PC-3 (cell line): ENCODE measurements around the gene ATG16L1. TPM values are rescaled to one million over a fixed set of nuclear protein-coding genes. Genes with fewer than 3 reads are reported as not detected.

ENCODE experiments used
- ATAC-seq: fragments of 200-7000 bp; cut with Tn5 transposase; 2 replicates; pipeline ENCODE4 v1.9.1; 2020; ENCODE audit warnings: mild to moderate bottlenecking, moderate library complexity
- BruUV-seq: library from RNA; stranded (reverse); fragments of 400-500 nt; replicated peaks from 2 replicates; lab custom pipeline; 2021; lab: Mats Ljungman, UMichigan
- CTCF ChIA-PET: fragments of 300-600 bp; sonication (Branson Sonifier 250); formaldehyde crosslinking; loops from one replicate; lab custom pipeline; 2022; ENCODE audit warnings: antibody characterized with exemption; lab: Charles Lee
- POLR2A ChIA-PET: fragments of 300-600 bp; sonication (Branson Sonifier 250); formaldehyde crosslinking; loops from one replicate; lab custom pipeline; 2022; ENCODE audit warnings: antibody characterized with exemption; ENCODE audit not compliant: unreplicated experiment; lab: Charles Lee
- DNase-seq: peaks from one replicate; pipeline ENCODE4 v3.0.0-alpha.2; 2015
- H2AFZ ChIP-seq: fragments of 300-600 bp; sonication (generic); 2 replicates; pipeline ENCODE4 v1.6.0; 2016; ENCODE audit warnings: antibody characterized with exemption, low read length
- H3F3A ChIP-seq: fragments of 300-600 bp; sonication (generic); one replicate; pipeline ENCODE4 v1.6.0; 2017; ENCODE audit warnings: antibody characterized with exemption, low read length, control low read depth, mild to moderate bottlenecking; ENCODE audit not compliant: unreplicated experiment
- H3K27ac ChIP-seq: fragments of 300-600 bp; sonication (generic); 2 replicates; pipeline ENCODE4 v1.5.1; 2016; ENCODE audit warnings: mild to moderate bottlenecking, low read length
- H3K27me3 ChIP-seq: fragments of 300-600 bp; sonication (generic); 2 replicates; pipeline ENCODE4 v1.6.1; 2016; ENCODE audit warnings: low read length, mixed read lengths
- H3K36me3 ChIP-seq: fragments of 300-600 bp; sonication (generic); 2 replicates; pipeline ENCODE4 v1.6.1; 2016; ENCODE audit warnings: low read depth, mixed run types, low read length, mixed read lengths
- H3K4me1 ChIP-seq: fragments of 300-600 bp; sonication (generic); 2 replicates; pipeline ENCODE4 v1.5.1; 2016; ENCODE audit warnings: low read length; ENCODE audit not compliant: insufficient read depth
- H3K4me2 ChIP-seq: fragments of 300-600 bp; sonication (generic); 2 replicates; pipeline ENCODE4 v1.6.0; 2016; ENCODE audit warnings: low read length
- H3K4me3 ChIP-seq: fragments of 300-600 bp; sonication (generic); 2 replicates; pipeline ENCODE4 v1.5.1; 2016; ENCODE audit warnings: mild to moderate bottlenecking, low read length, mixed read lengths
- H3K79me2 ChIP-seq: fragments of 300-600 bp; sonication (generic); 2 replicates; pipeline ENCODE4 v1.6.1; 2017; ENCODE audit warnings: low read length, mixed read lengths
- H3K9ac ChIP-seq: fragments of 300-600 bp; sonication (generic); 2 replicates; pipeline ENCODE4 v1.6.0; 2016; ENCODE audit warnings: mild to moderate bottlenecking, low read length
- H3K9me2 ChIP-seq: fragments of 300-600 bp; sonication (generic); replicated peaks from 2 replicates; pipeline ENCODE4 v1.6.1; 2016; ENCODE audit warnings: mixed run types, low read length, mixed read lengths
- H3K9me3 ChIP-seq: fragments of 300-600 bp; sonication (generic); 2 replicates; pipeline ENCODE4 v1.6.1; 2016; ENCODE audit warnings: low read length, mixed read lengths
- H4K20me1 ChIP-seq: fragments of 300-600 bp; sonication (generic); 2 replicates; pipeline ENCODE4 v1.6.1; 2016; ENCODE audit warnings: low read length, mixed read lengths
- CTCF ChIP-seq: fragments of 300-600 bp; sonication (generic); conservative IDR thresholded peaks from 2 replicates; pipeline ENCODE4 v1.5.1; 2017; ENCODE audit warnings: antibody characterized with exemption, low read depth, mild to moderate bottlenecking, low read length
- EZH2 ChIP-seq: fragments of 300-600 bp; sonication (generic); IDR thresholded peaks from one replicate; pipeline ENCODE4 v1.6.1; 2017; ENCODE audit warnings: antibody characterized with exemption, mild to moderate bottlenecking, low read length; ENCODE audit not compliant: unreplicated experiment
- EZH2phosphoT487 ChIP-seq: fragments of 300-600 bp; sonication (generic); IDR thresholded peaks from 2 replicates; pipeline ENCODE4 v1.6.1; 2018; ENCODE audit warnings: mild to moderate bottlenecking, antibody characterized with exemption, low read length, borderline replicate concordance
- intact Hi-C: fragments of 100-400 bp; cut with micrococcal nuclease; formaldehyde crosslinking; loops from 2 replicates; pipeline ENCODE4 v1.9.0; 2023
- total RNA-seq: library from RNA; depleted of rRNA; stranded (reverse); fragments of >200 nt; gene quantifications from 2 replicates; pipeline ENCODE4 v1.2.3, GENCODE V29; 2014; rRNA removed

ATG16L1 gene
- total RNA-seq, 1 experiment from 2014 or later, result 173 TPM

GRCh38 chr2:233342301-233342700 lies 90.8 kb downstream of the ATG16L1 start:
- ChIA-PET POLR2A (no interaction called here), CTCF (no interaction called here)
- Histone ChIP-seq H3K27me3 (no peaks in the 10 kb centered on the region), H2AFZ (no peak overlapping the region), H3K9me3 (no peaks in the 10 kb centered on the region), H3K4me3 (no peak overlapping the region), H3K4me2 (no peak overlapping the region), H3K79me2 (no peaks in the 10 kb centered on the region), H4K20me1 (no peaks in the 10 kb centered on the region), H3K36me3 (no peaks in the 10 kb centered on the region), H3K9me2 (no peaks in the 10 kb centered on the region), H3K9ac (no peak overlapping the region), H3F3A (no peaks in the 10 kb centered on the region), H3K27ac (no peak overlapping the region), H3K4me1 (no peaks in the 10 kb centered on the region)
- TF ChIP-seq EZH2phosphoT487 (no peak), CTCF (no peak), EZH2 (no peak)
- intact Hi-C loops, result no loop called here
- no peak for ATAC-seq
- BruUV-seq, result no TSS peak
- no peak for DNase-seq

- no TSS peak for BruUV-seq
- H3K4me3 ChIP-seq, result no peak overlapping the region
- H3K36me3 ChIP-seq, result no peaks in the 10 kb centered on the region
- H3K27me3 ChIP-seq, result no peaks in the 10 kb centered on the region
- H4K20me1 ChIP-seq, result no peaks in the 10 kb centered on the region
- DNase-seq (no peak), ATAC-seq (no peak)
- no peaks in the 10 kb centered on the region for H3K79me2 ChIP-seq
- ChIA-PET POLR2A (no interaction called here), CTCF (no interaction called here)
- H3K9me3 ChIP-seq, result no peaks in the 10 kb centered on the region
- no peak overlapping the region for H3K4me2 ChIP-seq
- no peak overlapping the region for H3K9ac ChIP-seq
- TF ChIP-seq EZH2 (no peak), EZH2phosphoT487 (no peak), CTCF (no peak)
- H3K27ac ChIP-seq, result no peak overlapping the region
- H3F3A ChIP-seq, result no peaks in the 10 kb centered on the region
- no peaks in the 10 kb centered on the region for H3K4me1 ChIP-seq
- no peaks in the 10 kb centered on the region for H3K9me2 ChIP-seq
- intact Hi-C loops, result no loop called here
- no peak overlapping the region for H2AFZ ChIP-seq
Observed at GRCh38 chr2:233343171-233343705, 91.8 kb downstream of the ATG16L1 start.

Other genes with a start within 250 kb of the ATG16L1 start
- gene NGEF, start 238.4 kb upstream of the ATG16L1 start, total RNA-seq, result 71.3 and 80.2 TPM in 2 replicates
- 4.0 and 4.5 TPM in 2 replicates for gene NEU2, start 219.0 kb upstream of the ATG16L1 start, total RNA-seq
- gene INPP5D, start 191.3 kb upstream of the ATG16L1 start, total RNA-seq, result 0.26 and 1.9 TPM in 2 replicates
- gene SAG, start 56.1 kb downstream of the ATG16L1 start, total RNA-seq, result 0.17 TPM in 1 of 2 replicates, not detected in the other
- gene DGKD, start 102.8 kb downstream of the ATG16L1 start, total RNA-seq, result 23.3 and 36.2 TPM in 2 replicates